ENCODE measurements around the gene HEATR5A.

GRCh38 chr14:31391473-31391872 is 28.9 kb downstream of the HEATR5A start:
- TF ChIP-seq, protein P1, sequence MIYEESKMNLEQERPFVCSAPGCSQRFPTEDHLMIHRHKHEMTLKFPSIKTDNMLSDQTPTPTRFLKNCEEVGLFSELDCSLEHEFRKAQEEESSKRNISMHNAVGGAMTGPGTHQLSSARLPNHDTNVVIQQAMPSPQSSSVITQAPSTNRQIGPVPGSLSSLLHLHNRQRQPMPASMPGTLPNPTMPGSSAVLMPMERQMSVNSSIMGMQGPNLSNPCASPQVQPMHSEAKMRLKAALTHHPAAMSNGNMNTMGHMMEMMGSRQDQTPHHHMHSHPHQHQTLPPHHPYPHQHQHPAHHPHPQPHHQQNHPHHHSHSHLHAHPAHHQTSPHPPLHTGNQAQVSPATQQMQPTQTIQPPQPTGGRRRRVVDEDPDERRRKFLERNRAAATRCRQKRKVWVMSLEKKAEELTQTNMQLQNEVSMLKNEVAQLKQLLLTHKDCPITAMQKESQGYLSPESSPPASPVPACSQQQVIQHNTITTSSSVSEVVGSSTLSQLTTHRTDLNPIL (CRISPR knock-in tag; IDR thresholded peaks at IDR 0.05; ENCODE audit: low read depth), result no peak
- TF ChIP-seq, protein P2, sequence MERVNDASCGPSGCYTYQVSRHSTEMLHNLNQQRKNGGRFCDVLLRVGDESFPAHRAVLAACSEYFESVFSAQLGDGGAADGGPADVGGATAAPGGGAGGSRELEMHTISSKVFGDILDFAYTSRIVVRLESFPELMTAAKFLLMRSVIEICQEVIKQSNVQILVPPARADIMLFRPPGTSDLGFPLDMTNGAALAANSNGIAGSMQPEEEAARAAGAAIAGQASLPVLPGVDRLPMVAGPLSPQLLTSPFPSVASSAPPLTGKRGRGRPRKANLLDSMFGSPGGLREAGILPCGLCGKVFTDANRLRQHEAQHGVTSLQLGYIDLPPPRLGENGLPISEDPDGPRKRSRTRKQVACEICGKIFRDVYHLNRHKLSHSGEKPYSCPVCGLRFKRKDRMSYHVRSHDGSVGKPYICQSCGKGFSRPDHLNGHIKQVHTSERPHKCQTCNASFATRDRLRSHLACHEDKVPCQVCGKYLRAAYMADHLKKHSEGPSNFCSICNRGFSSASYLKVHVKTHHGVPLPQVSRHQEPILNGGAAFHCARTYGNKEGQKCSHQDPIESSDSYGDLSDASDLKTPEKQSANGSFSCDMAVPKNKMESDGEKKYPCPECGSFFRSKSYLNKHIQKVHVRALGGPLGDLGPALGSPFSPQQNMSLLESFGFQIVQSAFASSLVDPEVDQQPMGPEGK (CRISPR knock-in tag; IDR thresholded peaks at IDR 0.05; ENCODE audit: borderline replicate concordance), result no peak
- TF ChIP-seq ZNF70 (CRISPR knock-in tag; IDR thresholded peaks at IDR 0.05), result no peak
- TF ChIP-seq ARNTL (CRISPR knock-in tag; IDR thresholded peaks at IDR 0.05; ENCODE audit: borderline replicate concordance, low read depth), result no peak

Measured in SK-N-SH treated with all-trans-retinoic acid at 6 μM for 48 hours (cell line).